ENCODE measurements around the gene SNX30. TPM values are rescaled to one million over a fixed set of nuclear protein-coding genes. Genes with fewer than 3 reads are reported as not detected.

SNX30 gene
- total RNA-seq, 4 donors from 2014 or later = 5.5 to 9.4 (median 7.4) TPM

DNA sequence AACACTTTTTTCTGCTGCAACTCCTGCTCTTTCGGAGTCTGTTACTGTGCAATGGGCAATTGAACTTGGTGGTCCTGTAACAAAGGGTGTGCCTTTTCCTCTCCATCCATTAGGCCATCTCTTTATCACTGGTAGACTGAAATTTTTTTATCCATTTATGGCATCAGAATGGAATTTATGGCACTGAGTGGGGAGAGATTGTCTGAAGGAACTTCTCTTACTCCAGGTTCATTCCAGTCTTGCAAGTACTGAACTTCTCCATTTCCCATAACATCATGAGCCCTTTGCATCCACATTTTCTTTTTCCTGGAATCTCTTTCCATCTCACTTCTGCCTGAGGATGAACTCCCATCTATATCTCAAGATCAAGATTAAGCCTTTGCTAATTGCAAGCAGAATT is 130.1 kb downstream of the SNX30 start:
- H3K4me3 ChIP-seq (replicated peaks in 1 of 3) = no peak overlapping the region
- H3K36me3 ChIP-seq = no peaks in the 10 kb centered on the region
- no peak for DNase-seq
- WGBS, 2 donors = 100% methylated on average over 1 of the region's 1 CpG
- H3K4me1 ChIP-seq = no peaks in the 10 kb centered on the region
- no peak overlapping the region for H3K27ac ChIP-seq
- H3K9me3 ChIP-seq = no peaks in the 10 kb centered on the region
- H3K27me3 ChIP-seq = no peaks in the 10 kb centered on the region
- no peak for TF ChIP-seq POLR2A (IDR thresholded peaks at IDR 0.05)
- TF ChIP-seq, protein P1, sequence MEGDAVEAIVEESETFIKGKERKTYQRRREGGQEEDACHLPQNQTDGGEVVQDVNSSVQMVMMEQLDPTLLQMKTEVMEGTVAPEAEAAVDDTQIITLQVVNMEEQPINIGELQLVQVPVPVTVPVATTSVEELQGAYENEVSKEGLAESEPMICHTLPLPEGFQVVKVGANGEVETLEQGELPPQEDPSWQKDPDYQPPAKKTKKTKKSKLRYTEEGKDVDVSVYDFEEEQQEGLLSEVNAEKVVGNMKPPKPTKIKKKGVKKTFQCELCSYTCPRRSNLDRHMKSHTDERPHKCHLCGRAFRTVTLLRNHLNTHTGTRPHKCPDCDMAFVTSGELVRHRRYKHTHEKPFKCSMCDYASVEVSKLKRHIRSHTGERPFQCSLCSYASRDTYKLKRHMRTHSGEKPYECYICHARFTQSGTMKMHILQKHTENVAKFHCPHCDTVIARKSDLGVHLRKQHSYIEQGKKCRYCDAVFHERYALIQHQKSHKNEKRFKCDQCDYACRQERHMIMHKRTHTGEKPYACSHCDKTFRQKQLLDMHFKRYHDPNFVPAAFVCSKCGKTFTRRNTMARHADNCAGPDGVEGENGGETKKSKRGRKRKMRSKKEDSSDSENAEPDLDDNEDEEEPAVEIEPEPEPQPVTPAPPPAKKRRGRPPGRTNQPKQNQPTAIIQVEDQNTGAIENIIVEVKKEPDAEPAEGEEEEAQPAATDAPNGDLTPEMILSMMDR (IDR thresholded peaks at IDR 0.05) = no peak
- intact Hi-C loops (cut with DNase I) = no loop called here

DNA sequence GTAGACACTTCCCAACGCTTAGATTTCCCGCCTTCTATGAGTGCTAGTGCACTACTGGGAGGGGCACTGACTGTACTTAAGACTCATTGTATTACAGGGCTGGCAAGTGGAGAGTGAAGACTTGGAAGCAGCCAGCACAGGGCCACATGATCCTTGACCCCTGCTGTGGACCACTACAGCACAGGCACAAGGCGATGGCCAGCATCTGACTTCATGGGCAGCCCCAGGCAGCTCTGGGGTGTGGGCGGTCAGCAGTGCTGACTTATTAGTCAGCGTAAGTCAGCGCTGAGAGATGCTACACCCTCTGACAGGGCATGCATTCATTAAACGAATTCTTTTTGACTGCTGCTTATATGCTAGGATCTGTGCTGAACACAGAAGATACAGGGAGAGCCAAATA is 130.8 kb downstream of the SNX30 start:
- no peak for DNase-seq
- no peaks in the 10 kb centered on the region for H3K27me3 ChIP-seq
- H3K4me1 ChIP-seq = no peaks in the 10 kb centered on the region
- H3K4me3 ChIP-seq (replicated peaks in 1 of 3) = no peak overlapping the region
- WGBS, 2 donors = 90% methylated on average over 3 to 7 of the region's 7 CpGs
- no peaks in the 10 kb centered on the region for H3K36me3 ChIP-seq
- no peaks in the 10 kb centered on the region for H3K9me3 ChIP-seq
- no peak for TF ChIP-seq POLR2A (IDR thresholded peaks at IDR 0.05)
- TF ChIP-seq, protein P1 (IDR thresholded peaks at IDR 0.05) = no peak
- intact Hi-C loops (cut with DNase I) = no loop called here
- no peak overlapping the region for H3K27ac ChIP-seq

DNA sequence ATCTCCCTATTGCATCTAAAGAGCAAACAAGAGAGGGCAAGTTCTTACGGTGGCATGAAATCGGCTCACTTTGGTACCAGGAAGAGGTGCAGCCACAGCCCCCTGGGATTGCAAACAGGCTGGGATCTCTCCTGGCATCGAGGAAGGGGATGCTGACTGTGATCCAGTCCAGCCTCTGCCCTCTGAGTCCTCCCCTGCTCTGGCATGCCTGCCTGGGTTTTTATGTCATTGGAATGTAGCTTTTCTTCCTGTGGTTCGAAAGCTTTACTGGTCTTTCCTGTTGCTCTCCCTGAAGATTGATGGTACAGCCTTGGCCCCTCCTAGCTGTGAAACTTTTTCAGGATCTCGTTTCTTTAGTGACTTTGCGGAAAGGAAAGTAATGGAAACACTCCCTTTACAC is 133.5 kb downstream of the SNX30 start:
- WGBS, 2 donors = 52 to 58% methylated on average over 6 of the region's 6 CpGs
- no peak overlapping the region for H3K4me3 ChIP-seq (replicated peaks in 1 of 3)
- H3K27ac ChIP-seq = no peak overlapping the region
- intact Hi-C loops (cut with DNase I) = no loop called here
- H3K27me3 ChIP-seq = no peaks in the 10 kb centered on the region
- DNase-seq = no peak
- no peaks in the 10 kb centered on the region for H3K9me3 ChIP-seq
- H3K36me3 ChIP-seq = no peaks in the 10 kb centered on the region
- no peak for TF ChIP-seq POLR2A (IDR thresholded peaks at IDR 0.05)
- no peaks in the 10 kb centered on the region for H3K4me1 ChIP-seq

DNA sequence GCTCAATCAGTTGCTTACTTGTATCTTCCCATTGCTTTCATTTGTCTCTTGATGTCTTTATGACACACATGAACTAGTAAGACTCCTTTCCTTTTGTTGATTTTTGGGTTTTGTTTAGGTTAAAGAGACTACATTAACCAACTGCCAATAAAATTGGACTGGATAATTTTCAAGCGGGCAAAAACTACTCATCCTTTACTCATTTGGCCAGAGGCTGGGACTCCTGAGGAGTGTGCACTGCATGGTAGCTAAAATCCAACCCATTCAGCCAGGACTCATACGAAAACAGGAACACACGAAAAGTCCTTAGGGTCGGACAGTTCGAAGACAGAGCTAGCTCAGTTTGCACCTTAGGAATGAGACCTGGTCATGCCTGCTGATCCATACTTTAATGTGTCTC is 134.2 kb downstream of the SNX30 start:
- Histone ChIP-seq H3K27me3 (no peaks in the 10 kb centered on the region), H3K36me3 (no peaks in the 10 kb centered on the region), H3K27ac (no peak overlapping the region), H3K4me1 (no peaks in the 10 kb centered on the region), H3K9me3 (no peaks in the 10 kb centered on the region), H3K4me3 (replicated peaks in 1 of 3) (no peak overlapping the region)
- intact Hi-C loops (cut with DNase I) = no loop called here
- TF ChIP-seq, protein P1 (IDR thresholded peaks at IDR 0.05) = no peak
- no peak for TF ChIP-seq POLR2A (IDR thresholded peaks at IDR 0.05)
- WGBS, 2 donors = 92 to 93% methylated on average over 5 of the region's 5 CpGs
- no peak for DNase-seq

DNA sequence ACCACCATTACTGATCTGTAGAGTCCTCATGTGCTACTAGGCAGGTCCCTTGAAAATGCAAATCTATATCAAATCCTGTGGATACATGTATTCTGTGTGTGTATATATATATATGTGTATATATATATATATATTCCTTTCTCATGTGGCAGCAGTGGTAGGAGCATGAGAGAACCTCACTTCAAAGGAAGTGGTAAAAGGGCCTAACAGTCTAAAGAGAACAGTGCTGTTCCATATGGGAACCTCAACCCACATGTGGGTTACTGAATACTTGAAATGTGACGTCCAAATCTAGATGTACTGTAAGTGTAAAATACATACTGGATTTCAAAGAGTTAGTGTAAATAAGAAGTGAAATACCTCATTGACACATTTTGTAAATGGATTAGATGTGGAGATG is 134.8 kb downstream of the SNX30 start:
- Histone ChIP-seq H3K36me3 (no peaks in the 10 kb centered on the region), H3K27ac (no peak overlapping the region), H3K4me3 (replicated peaks in 1 of 3) (no peak overlapping the region), H3K4me1 (peaks cover 2 to 4% of the 10 kb centered on the region in 2 donors), H3K9me3 (no peaks in the 10 kb centered on the region), H3K27me3 (no peaks in the 10 kb centered on the region)
- 89 to 93% methylated on average over 1 of the region's 1 CpG for WGBS, 2 donors
- TF ChIP-seq, protein P1 (IDR thresholded peaks at IDR 0.05) = no peak
- no peak for TF ChIP-seq POLR2A (IDR thresholded peaks at IDR 0.05)
- no peak for DNase-seq
- intact Hi-C loops (cut with DNase I) = no loop called here

DNA sequence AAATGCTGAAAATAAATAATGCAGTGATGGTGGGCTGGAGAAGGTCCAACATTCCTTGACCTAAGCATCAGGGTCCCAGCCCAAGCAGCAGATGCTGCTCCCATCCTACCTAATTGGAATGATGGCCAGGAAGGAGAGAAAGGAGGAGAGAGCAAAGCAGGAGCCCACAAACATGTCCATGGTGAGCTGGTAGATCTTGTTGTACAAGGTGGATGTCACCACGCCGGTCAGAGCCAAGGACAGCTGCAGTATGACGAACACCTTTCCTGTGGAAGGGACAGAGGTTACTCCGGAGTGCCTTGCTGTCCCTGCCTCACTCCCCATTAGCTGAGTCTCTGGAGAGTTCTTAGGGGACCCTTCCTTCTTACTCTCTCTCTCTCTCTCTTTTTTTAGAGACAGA is 135.8 kb downstream of the SNX30 start:
- intact Hi-C loops (cut with DNase I) = no loop called here
- no peak for TF ChIP-seq POLR2A (IDR thresholded peaks at IDR 0.05)
- TF ChIP-seq, protein P1 (IDR thresholded peaks at IDR 0.05) = no peak

More for the DNA sequence above, 135.8 kb downstream of the SNX30 start:
- no peak overlapping the region for H3K27ac ChIP-seq
- WGBS, 2 donors = 93 to 98% methylated on average over 4 of the region's 4 CpGs
- H3K9me3 ChIP-seq = no peaks in the 10 kb centered on the region
- H3K27me3 ChIP-seq = no peaks in the 10 kb centered on the region
- H3K4me3 ChIP-seq (replicated peaks in 1 of 3) = no peak overlapping the region
- no peaks in the 10 kb centered on the region for H3K36me3 ChIP-seq
- DNase-seq = no peak
- peaks cover 5 to 10% of the 10 kb centered on the region in 2 donors for H3K4me1 ChIP-seq
